ENCODE data around the gene SLC6A8. TPM values are rescaled to one million over a fixed set of nuclear protein-coding genes. Genes with fewer than 3 reads are reported as not detected.

SLC6A8 gene
- total and polyA plus RNA-seq, 2 donors (not counting 1 experiment from before 2014, with no cell fraction given): 0.49 to 2.9 TPM

GRCh38 chrX:153702336-153703035, 14.8 kb downstream of the SLC6A8 start:
- Histone ChIP-seq H3K9me3 (ENCODE audit: control extremely low read depth in 1 of 3, control insufficient read depth in 2 of 3, insufficient read depth in 1 of 3, low read length in 2 of 3) (no peaks in the 10 kb centered on the region), H3K4me3 (ENCODE audit: control extremely low read depth in 1 of 5, extremely low read depth in 1 of 5, insufficient read depth in 1 of 5, low read depth in 2 of 5, low read length in 4 of 5) (no peak overlapping the region), H3K27me3 (replicated peaks in 1 of 4; ENCODE audit: control extremely low read depth in 1 of 4, control insufficient read depth in 3 of 4, insufficient read depth in 4 of 4, low read length in 3 of 4) (no peaks in the 10 kb centered on the region), H3K36me3 (replicated peaks in 1 of 2; ENCODE audit: control extremely low read depth in 1 of 2, control insufficient read depth in 1 of 2, extremely low read depth in 1 of 2, insufficient read depth in 2 of 2, low read length in 1 of 2) (peaks cover 0 to 16% of the 10 kb centered on the region in 2 experiments), H3K4me1 (ENCODE audit: control insufficient read depth in 2 of 2, insufficient read depth in 2 of 2, low read length in 2 of 2) (no peaks in the 10 kb centered on the region), H4K20me1 (ENCODE audit: control insufficient read depth, insufficient read depth, low read length, poor library complexity, severe bottlenecking) (peaks cover 37% of the 10 kb centered on the region), H3K4me2 (replicated peaks; ENCODE audit: low read depth, low read length, poor library complexity, severe bottlenecking) (no peak overlapping the region), H3K79me2 (ENCODE audit: control insufficient read depth, insufficient read depth, low read length) (no peaks in the 10 kb centered on the region), H2AFZ (ENCODE audit: insufficient read depth, low read depth, low read length, poor library complexity, severe bottlenecking) (no peak overlapping the region), H3K9ac (ENCODE audit: low read length) (no peak overlapping the region), H3K27ac (ENCODE audit: low read length in 2 of 2) (no peak overlapping the region)
- CTCF ChIA-PET: no interaction called here
- Mint-ChIP-seq H3K4me3 (no peak overlapping the region), H3K9me3 (ENCODE audit: insufficient read depth) (no peaks in the 10 kb centered on the region), H3K4me1 (no peaks in the 10 kb centered on the region), H3K27ac (no peak overlapping the region), H3K27me3 (no peaks in the 10 kb centered on the region)
- no peak for ATAC-seq (ENCODE audit: low read depth)
- no peak for DNase-seq
- TF ChIP-seq EZH2 (IDR thresholded peaks at IDR 0.05; ENCODE audit: borderline replicate concordance, insufficient read depth, low read depth, low read length, poor library complexity, severe bottlenecking) (no peak), CTCF (IDR thresholded peaks at IDR 0.05) (no peak)
- WGBS (ENCODE audit: insufficient coverage): 95% methylated on average over 8 of the region's 23 CpGs
- POLR2A ChIA-PET: no interaction called here
- intact Hi-C loops (cut with micrococcal nuclease): no loop called here

DNA sequence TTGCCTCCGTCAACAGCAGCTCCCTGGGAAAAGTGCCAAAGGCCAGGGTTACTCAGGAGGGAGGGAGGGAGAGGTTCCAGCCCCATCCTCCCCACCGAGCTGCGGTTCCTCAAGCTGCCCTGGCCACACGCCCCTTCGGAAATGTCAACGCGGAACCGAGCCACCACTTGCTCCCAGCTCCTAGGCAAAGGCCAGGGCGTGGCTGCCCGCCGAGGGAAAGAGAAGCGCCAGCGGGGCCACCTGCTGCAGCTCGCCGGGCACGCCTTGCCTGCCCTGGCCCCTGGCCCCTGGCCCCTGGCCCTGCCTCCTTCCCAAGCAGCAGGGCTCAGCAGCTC, 15.3 kb downstream of the SLC6A8 start:
- ChIA-PET CTCF (no interaction called here), POLR2A (no interaction called here)
- H3K4me3 ChIP-seq (ENCODE audit: control extremely low read depth in 1 of 5, extremely low read depth in 1 of 5, insufficient read depth in 1 of 5, low read depth in 2 of 5, low read length in 4 of 5): no peak overlapping the region
- H3K79me2 ChIP-seq (ENCODE audit: control insufficient read depth, insufficient read depth, low read length): peaks cover 5% of the 10 kb centered on the region
- H3K27ac ChIP-seq (ENCODE audit: low read length in 2 of 2): no peak overlapping the region
- H4K20me1 ChIP-seq (ENCODE audit: control insufficient read depth, insufficient read depth, low read length, poor library complexity, severe bottlenecking): peaks cover 42% of the 10 kb centered on the region
- Mint-ChIP-seq H3K9me3 (ENCODE audit: insufficient read depth) (no peaks in the 10 kb centered on the region), H3K27ac (no peak overlapping the region), H3K27me3 (no peaks in the 10 kb centered on the region), H3K4me3 (no peak overlapping the region), H3K4me1 (no peaks in the 10 kb centered on the region)
- no peaks in the 10 kb centered on the region for H3K9me3 ChIP-seq (ENCODE audit: control extremely low read depth in 1 of 3, control insufficient read depth in 2 of 3, insufficient read depth in 1 of 3, low read length in 2 of 3)
- ATAC-seq (ENCODE audit: low read depth) (no peak), DNase-seq (no peak)
- H3K36me3 ChIP-seq (replicated peaks in 1 of 2; ENCODE audit: control extremely low read depth in 1 of 2, control insufficient read depth in 1 of 2, extremely low read depth in 1 of 2, insufficient read depth in 2 of 2, low read length in 1 of 2): peaks cover 0 to 16% of the 10 kb centered on the region in 2 experiments
- 92% methylated on average over 6 of the region's 16 CpGs for WGBS (ENCODE audit: insufficient coverage)
- intact Hi-C loops (cut with micrococcal nuclease): no loop called here
- no peaks in the 10 kb centered on the region for H3K27me3 ChIP-seq (replicated peaks in 1 of 4; ENCODE audit: control extremely low read depth in 1 of 4, control insufficient read depth in 3 of 4, insufficient read depth in 4 of 4, low read length in 3 of 4)
- H3K4me1 ChIP-seq (ENCODE audit: control insufficient read depth in 2 of 2, insufficient read depth in 2 of 2, low read length in 2 of 2): no peaks in the 10 kb centered on the region
- TF ChIP-seq CTCF (IDR thresholded peaks at IDR 0.05) (no peak), EZH2 (IDR thresholded peaks at IDR 0.05; ENCODE audit: borderline replicate concordance, insufficient read depth, low read depth, low read length, poor library complexity, severe bottlenecking) (no peak)
- H3K4me2 ChIP-seq (replicated peaks; ENCODE audit: low read depth, low read length, poor library complexity, severe bottlenecking): no peak overlapping the region
- H3K9ac ChIP-seq (ENCODE audit: low read length): no peak overlapping the region
- no peak overlapping the region for H2AFZ ChIP-seq (ENCODE audit: insufficient read depth, low read depth, low read length, poor library complexity, severe bottlenecking)

All from B cell (primary cell).